NCI-H2227 (cell line): Measurements from ENCODE around the gene ANKRD13A.

ENCODE experiments used
- DNase-seq: peaks from one replicate; lab custom pipeline; 2025; ENCODE audit not compliant: unreplicated experiment; lab: John Stamatoyannopoulos, UW

The ANKRD13A gene

DNA sequence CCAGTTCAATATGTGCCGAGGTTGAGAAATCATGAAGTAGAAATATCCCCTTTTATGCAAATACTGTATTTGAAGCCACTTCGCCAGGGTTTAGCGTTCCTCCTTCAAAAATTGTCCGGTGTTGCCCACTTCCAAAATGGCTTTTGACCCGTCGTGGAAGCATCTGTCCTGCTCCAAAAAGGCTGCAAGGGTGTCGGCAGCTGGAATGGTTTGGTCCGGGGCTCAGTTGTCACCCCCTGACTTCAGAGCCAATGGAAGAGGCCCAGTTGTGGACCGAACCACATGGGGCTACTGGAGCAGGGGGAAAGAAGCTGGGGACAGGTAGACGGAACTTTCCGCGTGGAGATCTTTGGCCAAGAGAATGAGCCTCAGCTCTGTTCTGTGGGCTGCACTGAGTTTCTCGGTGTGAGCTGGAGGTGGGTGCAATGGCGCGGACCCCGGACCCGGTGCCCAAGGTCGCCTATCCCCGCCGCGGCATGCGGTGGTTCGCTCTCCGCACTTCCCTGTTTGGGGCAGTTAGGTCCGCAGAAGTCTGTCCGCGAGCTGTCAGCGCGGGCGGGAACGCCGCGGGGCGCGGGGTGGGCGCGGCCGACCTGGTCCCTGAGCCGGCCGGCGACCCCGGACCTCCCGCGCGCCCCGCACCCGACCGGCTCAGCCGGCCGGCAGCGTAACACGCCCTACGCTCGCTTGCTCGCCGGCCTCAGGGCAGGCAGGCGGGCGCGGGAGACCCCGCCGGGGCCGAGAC is at the start of gene ANKRD13A:
ANKRD13A (plus strand) TSS at position 527 of the 745 bp plus-strand sequence. CDS start 259 bp downstream, outside the sequence.
- DNase-seq, result peak; percentile 92

DNA sequence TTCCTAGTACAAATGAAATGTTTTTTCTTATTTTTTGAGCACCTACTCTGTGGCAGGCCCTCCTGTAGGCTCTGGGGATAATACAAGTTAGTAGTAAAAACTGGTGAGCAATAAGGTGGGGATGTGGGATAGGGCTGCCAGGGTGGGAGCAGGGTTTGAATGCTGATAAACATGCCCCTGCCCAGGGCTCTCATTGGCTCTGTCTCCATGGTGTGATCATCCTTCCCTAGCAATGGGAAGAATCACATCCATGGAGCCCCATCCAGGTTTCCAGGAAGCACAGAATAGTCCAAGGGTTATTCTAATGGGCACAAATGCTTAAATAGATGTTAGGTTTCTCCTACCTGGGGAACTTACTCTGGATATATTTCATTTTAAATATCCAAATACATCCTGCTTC is 48.6 kb upstream of the ANKRD13A start:
- no peak for DNase-seq

DNA sequence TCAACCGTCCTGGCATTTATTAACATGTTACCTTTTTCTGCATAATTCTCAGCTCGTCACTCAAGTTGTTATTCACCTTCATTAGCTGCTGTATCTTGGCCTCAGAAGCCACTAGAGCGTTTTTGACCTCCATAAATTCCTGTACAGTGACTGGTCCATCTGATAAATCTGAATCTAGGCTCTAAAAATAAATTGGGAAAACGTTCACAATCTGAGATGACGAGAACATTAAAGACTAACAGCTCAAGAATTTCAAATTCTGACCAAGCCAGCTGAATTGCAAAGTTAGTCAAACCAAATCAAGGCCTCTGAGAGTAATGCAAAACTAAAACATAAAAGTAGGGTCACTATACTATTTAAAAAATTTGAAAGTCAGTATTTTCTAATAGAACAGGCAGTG is 48.1 kb upstream of the ANKRD13A start:
- no peak for DNase-seq

DNA sequence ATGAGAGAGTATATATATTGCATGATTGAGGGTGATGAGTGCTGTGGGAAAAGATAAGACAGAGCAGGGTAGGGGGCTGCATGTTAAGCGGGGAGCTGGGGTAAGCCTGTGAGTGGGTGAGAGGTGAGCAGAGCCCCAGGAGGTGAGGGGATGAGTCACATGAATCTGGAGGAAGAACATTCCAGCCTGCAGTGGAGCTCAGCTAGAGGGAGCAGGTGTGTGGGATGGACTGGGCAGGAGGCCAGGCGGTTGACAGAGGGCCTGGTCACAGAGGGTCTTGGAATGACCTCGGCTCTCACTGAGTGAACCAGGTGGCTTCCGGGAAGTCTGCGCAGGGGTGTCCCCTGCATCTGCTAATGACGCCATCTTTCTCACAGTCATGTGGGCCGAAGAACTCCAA is 47.5 kb upstream of the ANKRD13A start:
- DNase-seq, result peak; percentile 28

DNA sequence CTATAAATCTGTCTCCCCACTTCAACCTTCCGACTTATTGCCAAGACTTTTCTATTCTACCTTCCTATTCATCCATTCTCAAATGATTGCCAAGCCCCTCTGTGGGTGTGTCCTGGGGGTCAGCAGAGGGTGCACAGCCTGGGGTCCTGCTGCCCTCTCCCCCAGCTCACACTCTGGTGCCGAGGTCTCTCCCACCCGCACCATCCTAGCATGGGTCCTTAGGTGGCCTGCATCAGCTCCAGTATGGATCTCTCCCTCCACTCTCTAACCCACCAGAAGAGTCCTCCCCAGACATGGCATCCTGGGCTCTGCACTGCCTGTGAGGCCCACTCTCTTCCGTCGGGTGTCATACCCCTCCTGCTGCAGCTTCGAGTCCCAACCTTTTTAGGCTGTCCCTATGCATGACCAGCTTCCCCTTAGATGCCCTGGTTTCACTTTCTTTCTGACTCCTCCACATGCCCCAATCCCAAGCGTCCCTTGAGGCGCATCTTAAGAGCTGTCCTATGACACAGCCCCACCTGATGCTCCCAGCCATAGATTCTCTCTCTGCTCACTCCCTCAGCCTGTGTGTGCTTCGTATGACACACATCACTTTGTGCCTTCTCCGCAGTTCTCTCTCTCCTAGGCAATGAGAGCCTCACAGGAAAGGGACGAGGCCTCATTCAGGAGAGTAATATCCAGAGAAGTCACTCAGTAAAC is 46.9 kb upstream of the ANKRD13A start:
- no peak for DNase-seq

DNA sequence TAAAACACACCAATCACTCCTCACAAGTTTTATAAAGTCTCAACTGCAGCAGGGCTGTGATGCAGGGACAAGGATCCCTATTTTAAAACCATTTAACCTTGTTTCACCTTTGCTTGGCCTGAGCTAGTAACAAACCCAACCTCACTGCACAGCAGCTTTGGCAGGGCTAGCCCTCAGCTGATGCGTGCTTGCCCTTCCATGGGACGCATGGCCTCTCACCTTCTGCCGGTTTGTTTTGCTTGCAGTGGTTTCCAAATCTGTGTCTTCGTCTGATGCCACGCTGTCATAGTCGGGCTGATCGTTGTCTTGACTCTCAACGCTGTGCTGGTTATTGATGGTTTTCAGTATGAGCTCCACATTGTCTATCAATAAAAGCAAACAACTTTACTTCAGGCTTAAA is 46.4 kb upstream of the ANKRD13A start:
- no peak for DNase-seq

DNA sequence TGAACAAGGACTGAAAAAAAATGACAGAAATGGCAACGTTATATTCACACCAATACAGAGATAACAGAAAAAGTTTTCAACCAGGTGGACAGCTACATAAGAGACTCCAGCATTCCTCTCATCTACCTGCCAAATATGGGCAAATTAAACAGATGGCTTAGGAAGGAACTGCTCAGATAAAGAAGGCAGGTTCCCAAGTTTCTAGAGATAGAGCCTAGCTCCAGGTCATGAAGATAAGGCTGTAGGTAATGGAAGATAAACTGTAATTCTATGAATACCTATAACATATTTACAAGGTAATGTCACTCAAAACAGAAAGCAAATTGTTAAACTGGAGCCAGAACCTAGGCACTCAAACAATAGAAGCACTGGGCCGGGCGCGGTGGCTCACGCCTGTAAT is 45.6 kb upstream of the ANKRD13A start:
- no peak for DNase-seq

DNA sequence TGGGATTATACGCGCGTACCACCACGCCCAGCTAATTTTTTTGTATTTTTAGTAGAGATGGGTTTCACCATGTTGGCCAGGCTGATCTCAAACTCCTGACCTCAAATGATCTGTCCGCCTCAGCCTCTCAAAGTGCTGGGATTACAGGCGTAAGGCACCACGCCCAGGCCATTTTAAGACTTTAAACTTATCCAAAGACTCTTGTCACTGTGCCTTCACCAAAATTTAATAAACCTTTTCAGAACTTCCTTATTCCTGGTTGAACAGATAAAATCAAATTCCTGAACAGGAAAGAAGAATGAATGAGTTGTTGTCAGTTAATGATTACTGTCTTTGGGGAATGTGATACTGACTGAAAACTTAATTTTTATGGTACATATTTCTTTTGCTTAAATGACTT is 40.9 kb upstream of the ANKRD13A start:
- no peak for DNase-seq

DNA sequence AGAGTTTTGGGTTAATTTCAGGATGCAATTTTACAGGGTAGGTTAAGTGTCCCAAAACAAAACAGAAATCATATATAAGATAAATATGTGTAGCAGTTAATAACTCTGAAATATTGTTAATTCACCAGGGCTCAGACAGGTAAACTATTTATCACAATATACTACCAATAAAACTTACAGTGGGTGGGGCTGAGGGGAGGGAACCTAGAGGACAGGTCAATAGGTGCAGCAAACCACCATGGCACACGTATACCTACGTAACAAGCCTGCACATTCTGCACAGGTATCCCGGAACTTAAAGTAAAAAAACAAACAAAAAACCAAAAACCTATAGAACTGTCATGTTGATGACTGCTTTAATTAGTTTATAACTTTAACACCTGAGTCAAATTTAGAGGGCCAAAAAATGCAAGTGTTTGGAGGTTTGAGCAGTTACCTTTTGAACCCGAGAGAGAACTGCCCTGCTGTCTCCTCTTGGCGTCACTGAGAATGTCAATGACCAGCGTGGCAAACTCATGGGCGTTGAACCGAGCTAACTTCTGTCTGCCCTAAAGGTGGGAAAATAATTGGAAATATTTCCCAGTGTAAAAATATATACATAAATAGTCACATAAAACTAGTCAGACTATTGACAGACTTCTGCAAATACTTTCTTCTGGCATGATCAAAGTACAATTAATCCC is 39.7 kb upstream of the ANKRD13A start:
- no peak for DNase-seq

DNA sequence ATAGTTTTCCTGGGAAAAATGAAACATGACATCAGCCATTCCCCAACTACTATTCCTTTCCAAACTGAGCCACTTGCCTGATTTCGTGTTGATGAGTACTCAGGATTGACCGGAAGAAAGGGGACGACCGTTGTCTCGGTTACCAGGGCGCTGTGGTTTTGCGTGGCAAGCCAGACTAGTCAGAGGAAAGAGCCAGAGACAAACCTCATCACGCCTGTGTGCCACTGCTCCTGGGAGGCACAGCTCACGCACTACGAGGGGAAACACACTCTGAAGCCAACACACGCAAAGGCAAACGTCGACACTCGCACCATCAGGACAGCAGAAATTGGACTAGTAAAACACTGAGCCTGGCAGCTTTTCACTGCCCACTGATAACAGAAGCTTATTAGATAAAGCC is 38.0 kb upstream of the ANKRD13A start:
- no peak for DNase-seq

DNA sequence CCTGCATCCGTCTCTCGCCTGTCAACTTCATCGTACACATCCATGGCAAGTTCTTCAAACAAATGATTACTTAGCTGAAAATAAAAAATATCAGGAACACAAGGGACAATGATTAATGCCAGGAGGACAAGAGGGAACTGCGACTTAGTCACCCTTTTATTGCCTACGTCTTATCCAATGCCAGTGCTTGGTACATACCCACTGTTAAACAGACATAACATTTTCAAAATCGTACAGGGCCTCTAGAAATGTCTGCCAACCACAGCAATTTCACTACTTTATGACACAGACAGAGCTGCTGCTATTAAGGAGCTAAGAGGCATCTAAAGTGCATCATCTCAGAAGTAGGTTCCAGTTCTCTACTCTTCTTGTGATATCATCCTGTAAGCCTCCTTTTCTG is 37.6 kb upstream of the ANKRD13A start:
- no peak for DNase-seq

DNA sequence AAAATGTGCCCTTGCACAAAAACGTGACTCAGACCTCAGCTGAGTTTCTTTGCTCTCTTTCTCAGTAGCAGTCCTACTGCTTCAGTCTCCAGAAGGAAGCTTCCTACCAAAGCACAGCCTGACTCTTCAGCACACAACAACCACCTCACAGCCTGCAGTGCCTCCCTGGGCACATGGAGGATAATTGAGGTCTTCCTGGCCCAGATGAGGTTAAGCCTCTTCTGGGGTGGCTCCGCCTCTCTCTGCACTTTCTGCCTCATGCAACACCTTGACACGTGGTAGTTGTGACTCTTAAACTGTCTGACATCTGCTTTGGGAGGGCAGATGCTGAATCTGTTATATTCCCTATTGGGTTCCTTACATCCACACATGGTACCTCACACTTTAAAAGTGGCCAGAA is 36.8 kb upstream of the ANKRD13A start:
- peak; percentile 44 for DNase-seq

DNA sequence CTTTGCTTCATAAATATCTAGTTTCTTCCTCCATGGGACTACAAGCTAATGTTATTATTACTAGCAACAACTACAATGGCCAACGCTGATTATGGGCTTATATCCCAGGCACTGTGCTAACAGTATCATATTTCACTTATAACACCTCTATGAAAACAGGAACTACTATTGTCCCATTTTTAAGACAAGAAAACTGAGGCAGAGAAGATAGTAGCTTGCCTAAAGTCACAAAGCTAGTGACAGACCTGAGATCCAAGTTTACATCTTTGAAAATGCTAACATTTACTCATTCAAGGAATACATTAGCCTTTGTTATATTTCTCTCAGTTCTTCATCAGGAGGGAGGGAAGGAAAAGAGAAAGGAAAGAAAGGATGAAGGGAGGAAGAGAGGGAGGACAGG is 35.9 kb upstream of the ANKRD13A start:
- no peak for DNase-seq

DNA sequence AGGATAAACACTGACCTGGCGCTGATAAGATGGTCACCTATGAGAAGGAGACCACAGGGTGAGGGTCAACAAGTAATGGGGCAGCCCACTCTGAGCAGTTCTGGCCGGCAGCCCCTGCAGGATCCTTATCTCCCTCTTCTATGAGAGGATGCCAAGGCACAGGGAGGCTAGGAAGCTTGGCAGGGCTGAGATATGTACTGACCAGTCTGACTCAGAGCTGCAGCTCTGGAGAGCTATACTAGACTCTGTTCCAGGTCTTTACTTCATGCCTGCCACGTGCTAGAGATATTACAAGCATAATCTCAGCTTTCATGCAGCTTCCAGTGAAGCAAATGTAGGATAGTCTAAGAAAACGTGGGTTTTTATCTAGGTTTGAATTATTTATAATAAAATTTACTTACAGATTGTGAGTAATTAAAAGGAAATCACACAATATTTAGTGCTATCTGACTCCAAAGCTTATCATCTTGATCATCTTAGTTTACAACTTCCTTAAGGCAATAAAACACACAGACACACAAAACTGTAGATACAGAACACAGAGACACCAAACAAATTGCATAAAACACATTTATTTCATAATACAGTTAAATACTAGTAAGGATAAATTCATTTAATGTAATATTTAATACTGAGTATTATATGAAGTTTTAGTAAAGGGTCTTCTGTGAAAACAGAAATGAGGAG is 35.3 kb upstream of the ANKRD13A start:
- DNase-seq, result no peak

DNA sequence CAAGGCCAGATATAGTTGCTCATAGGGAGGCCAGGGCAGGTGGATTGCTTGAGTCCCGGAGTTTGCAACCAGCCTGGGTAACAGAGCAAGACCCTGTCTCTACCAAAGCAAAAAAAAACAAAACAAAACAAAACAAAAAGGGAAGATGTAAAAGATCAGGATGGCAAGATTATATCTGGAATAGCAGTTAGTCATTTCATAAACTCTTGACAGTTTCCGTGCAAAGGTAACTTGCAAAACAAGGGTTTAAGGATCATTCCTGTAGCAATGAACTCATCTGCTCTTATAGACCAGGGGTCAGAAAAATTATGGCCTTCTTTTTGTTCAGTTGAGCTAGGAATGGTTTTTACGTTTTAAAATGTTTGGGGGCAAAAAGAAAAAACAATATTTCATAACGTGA is 32.7 kb upstream of the ANKRD13A start:
- no peak for DNase-seq

DNA sequence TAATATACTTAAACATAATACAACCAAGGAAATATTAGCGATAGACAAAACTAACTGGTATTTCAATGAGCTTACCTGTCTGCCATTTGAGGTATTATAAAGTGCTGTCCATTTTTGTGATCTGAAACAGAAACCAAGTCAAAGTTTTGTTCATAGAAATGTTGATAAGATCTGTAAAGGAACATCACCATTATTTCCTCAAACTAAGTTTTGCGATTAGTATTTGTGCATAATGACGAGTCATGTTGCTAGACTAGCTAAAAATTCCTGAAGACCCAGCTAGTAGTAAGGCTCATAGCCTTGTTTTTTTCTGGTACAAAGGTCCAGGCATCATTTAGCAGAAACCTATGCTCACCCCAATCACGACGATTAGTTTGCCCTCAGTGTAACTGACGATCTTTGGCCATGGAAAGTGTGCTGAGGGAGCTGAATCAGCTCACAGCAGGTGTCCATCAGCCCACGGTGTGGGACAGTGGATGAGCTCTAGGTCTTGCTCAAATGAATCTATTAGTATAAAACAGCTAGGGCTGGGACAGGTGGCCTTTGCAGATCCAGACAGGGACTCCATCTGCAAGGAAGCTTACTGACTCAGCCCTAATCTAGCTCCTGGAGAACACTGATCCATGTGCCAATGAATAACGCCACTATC is 31.7 kb upstream of the ANKRD13A start:
- no peak for DNase-seq

DNA sequence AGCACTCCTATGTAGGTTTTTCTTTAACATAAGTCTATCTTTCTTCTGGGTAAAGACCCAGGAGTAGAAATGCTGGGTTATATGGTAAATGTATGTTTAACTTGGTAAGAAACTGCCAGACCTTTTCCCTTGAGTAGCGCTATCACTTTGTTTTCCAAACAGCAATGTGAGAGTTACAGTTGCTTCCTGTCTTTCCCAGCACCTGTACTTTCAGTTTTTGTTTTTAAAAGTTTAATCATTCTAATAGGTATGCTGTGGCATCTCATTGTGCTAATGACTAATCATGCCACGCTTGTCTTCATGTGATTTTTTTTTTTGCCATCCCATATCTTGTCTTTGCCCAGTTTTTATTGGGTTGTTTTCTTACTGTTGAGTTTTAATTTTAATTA is 31.2 kb upstream of the ANKRD13A start:
- no peak for DNase-seq

DNA sequence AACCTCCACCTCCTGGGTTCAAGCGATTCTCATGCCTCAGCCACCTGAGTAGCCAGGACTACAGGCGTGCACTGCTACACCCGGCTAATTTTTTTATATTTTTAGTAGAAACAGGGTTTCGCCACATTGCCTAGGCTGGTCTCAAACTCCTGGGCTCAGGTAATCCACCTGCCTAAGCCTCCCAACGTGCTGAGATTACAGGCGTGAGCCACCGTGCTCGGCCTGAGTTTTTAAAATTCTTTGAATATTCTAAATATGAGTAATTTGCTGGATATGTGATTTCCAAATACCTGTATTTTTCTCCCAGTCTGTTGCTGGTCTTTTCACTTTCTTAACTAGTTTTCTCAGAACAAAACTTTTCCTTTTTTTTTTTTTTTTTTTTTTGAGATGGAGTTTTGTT is 30.4 kb upstream of the ANKRD13A start:
- DNase-seq, result no peak

DNA sequence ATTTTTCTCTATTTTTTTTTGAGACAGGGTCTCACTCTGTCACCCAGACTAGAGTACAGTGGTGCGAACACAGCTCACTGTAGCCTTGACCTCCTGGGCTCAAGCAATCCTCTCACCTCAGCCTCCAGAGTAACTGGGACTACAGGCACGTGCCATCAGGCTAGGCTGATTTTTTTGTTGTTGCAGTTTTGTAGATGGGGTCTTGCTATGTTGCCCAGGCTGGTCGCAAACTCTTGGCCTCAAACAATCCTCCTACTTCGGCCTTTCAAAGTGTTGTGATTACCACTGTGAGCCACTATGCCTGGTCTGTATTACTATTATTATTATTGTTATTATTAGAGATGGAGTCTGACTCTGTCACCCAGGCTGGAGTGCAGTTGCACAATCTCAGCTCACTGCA is 26.4 kb upstream of the ANKRD13A start:
- no peak for DNase-seq

DNA sequence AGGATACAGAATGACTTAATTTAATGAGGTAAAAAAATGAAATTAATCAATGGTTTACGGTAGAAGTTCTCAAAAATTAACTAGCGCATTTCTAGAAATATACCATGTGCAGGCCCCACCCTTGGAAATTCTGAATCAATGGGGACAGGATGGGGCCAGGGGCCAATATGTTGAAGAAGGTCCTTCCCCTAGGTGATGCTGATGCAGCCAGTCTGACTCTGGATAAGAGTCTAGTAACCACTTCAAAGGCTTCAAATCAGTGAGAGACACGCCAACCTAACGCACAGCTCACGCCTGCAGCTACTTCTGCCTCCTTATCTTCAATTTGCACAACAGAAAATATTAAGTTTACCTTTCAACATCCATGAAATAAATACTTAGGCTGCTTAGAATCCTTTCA is 17.9 kb upstream of the ANKRD13A start:
- DNase-seq, result no peak

DNA sequence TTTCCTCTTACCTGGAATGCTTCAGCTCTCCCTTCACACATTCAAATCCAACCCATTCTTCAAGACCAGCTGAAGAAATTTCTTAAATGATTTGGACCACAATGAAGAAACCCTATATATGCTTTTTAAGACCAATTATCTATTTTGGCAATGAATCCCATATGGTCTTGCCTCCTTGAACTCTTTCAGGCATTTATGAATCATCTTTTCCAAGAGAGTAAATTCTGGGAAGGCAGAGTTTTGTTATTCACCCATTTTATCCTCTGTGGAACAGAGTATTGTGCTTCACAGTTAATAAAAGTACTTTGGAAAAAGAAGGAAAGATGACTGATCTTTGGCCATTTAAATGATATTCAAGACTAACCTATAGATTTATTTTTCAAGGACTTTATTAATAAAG is 17.0 kb upstream of the ANKRD13A start:
- DNase-seq, result no peak
